HG02943 (cell line): Measurements from ENCODE around the gene C1QB.

Experiments used
- ATAC-seq: cut with Tn5 transposase; IDR thresholded peaks from one replicate; pipeline ENCODE4 v1.9.1; 2021; ENCODE audit warnings: mild to moderate bottlenecking, low read depth, moderate library complexity; ENCODE audit not compliant: unreplicated experiment

Gene C1QB

GRCh38 chr1:22633697-22634463, 19.2 kb upstream of the C1QB start:
- no peak for ATAC-seq

DNA sequence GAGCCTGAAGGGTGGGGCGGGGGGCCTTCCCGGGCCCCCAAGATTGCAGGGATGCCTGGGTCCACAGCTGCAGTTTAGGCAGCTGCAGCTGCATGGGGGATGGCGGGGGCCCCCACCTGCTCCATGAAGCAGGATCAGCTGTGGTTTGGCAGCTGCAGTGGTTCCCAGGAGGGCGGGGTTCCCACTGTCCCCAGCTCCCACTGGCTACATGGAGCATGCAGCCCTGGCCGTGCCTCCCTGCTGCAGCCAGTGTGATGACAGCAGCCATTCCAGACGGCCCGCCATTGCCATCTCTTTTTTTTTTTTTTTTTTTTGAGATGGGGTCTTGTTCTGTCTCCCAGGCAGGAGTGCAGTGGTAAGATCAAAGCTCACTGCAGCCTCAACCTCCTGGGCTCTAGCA, 17.6 kb upstream of the C1QB start:
- ATAC-seq: no peak

GRCh38 chr1:22636353-22636752, 16.7 kb upstream of the C1QB start, which contains the start of gene C1QA:
Gene C1QA (plus strand): TSS chr1:22636628. CDS start chr1:22637617, 989 bp downstream.
- no peak for ATAC-seq

DNA sequence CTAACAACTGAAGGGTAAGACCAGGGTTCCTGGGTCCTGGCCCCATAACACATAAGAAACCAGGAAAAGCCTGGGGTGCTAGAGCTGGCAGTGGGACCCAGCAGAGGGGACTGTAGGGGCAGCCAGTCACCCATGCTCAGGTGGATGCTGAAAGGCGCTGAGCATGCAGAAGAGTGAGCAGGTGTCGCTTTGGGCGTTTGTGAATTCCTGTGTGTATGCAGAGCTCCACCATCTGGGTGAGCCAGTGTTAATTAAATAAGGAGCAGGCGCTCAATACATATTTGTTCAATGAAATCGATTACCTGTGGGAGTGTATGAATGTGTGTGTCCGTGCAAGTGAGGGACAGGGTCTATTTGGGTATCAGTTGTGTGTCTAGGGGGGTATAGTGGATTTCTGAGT, 16.1 kb upstream of the C1QB start:
- no peak for ATAC-seq

DNA sequence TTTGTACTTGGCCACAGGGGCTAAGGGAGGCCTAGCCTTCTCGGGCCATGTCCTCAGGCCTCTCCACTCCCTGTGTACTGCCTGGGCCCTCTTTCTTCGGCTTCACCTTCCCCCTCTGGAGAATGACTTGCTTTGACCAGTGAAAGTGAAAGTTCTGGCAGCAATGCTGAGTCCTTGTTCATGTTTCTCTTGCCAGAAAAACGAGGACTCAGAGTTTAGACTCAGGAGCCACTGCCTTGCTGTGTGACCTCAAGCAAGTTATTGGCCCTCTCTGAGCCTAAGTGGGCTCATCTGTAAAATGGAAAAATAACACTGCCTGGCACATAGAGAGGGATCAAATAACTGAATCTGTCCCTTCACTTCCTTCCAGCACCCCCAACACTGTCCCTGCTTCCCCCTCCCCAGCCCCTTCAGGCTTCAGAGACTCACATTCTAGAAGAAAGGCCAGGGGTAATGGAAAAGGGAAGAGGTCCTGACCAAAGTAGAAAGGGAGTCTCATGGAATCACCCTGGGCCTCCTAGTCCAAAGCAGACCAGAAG, 15.1 kb upstream of the C1QB start:
- no peak for ATAC-seq

- ATAC-seq: no peak
These were observed 14.4 kb upstream of the C1QB start for GRCh38 chr1:22638476-22639234.

GRCh38 chr1:22639286-22639685, 13.8 kb upstream of the C1QB start:
- no peak for ATAC-seq

DNA sequence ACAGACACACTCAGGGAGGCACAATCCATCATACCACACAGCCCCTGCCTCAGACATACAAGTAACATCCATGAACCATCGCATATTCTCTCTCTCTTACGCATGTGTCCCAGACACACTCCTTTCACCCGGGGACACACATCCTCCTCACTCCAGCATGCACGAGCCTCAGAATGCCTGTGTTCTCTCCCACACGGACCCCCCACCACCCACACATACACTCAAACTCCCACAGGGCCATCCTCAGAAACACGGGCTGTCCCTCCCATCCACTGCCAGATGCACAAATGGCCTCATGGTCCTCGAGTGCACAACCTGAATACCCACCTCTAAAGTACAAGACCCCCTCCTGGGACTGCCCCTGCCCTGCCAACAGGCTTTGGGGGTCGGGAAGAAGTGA, 11.8 kb upstream of the C1QB start:
- ATAC-seq: no peak

- no peak for ATAC-seq
These were observed 11.0 kb upstream of the C1QB start for GRCh38 chr1:22641906-22642636.

DNA sequence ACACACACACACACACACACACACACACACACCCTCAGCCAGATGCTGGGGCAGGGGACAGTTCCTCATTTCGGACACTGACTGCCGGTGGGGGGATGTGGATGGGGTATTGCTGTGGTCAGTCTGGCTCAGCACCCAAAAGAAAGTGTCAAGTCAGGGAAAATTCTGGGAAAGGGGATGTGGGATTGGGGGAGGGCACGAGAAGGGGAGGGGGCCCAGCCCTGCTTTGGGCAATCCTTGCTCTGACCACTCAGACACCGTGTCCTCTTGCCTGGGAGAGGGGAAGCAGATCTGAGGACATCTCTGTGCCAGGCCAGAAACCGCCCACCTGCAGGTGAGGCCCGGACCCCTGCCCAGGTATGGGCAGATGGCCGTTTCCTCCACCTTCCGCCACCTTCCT, 9.7 kb upstream of the C1QB start, which contains the start of gene C1QC:
Gene C1QC (plus strand): TSS at position 253 of the 400 bp plus-strand sequence. CDS start 391 bp downstream, outside the sequence.
- no peak for ATAC-seq

GRCh38 chr1:22643928-22644327, 9.1 kb upstream of the C1QB start:
- no peak for ATAC-seq

DNA sequence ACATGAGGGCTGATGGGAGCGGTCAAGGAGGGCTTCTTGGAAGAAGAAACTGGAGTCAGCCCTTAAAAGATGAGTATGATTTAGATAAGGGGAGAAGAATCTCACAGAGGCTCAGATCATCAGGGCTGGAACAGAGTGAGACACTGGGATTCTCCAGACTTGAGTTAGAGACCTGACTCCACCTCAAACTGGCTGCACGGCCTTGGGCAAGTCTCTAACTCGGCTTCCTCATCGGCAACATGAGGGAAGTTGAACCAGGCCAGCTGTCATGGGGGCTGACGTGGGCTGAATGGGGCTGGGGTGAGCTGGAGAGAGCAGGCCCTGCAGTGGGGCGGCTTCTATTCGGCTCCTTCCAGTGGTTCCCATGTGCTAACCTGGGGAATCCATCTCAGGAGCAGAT, 7.1 kb upstream of the C1QB start:
- ATAC-seq: no peak

GRCh38 chr1:22646384-22646783, 6.7 kb upstream of the C1QB start:
- no peak for ATAC-seq

- no peak for ATAC-seq
These were observed 2.8 kb upstream of the C1QB start for GRCh38 chr1:22650089-22650693.

- no peak for ATAC-seq
These were observed 837 bp upstream of the C1QB start for GRCh38 chr1:22651941-22652856.

- ATAC-seq: no peak
These were observed 1.7 kb downstream of the C1QB start for GRCh38 chr1:22654692-22655091.

DNA sequence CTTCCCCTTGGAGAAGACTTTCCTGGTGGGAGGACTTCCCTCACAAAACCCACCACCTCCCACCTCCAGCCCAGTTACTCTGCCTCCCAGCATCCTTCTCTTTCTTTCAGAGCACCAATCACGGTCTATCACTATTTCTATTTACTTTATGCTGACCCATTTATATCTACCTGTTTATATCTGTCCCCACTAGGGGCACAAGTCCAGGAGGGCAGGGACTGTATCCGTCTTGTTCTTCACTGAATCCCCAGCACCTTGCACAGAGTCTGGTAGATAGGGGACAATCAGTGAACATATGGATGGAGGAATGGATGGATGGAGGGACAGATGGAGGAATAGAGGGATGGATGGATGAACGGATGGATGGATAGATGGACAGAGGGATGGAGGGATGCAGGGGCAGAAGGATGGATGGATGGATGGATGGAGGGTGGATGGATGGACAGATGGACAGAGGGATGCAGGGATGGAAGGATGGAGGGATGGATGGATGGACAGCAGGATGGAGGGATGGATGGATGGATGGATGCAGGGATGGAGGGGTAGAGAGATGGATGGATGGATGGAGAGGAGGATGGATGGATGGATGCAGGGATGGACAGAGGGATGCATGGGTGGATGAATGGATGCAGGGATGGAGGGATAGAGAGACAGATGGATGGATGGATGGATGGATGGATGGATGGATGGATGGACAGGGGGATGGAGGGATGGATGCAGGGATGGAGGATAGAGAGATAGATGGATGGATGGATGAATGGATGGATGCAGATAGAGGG, 5.5 kb downstream of the C1QB start:
- no peak for ATAC-seq

- ATAC-seq: no peak
These were observed 7.7 kb downstream of the C1QB start for GRCh38 chr1:22660716-22661241.
